ENCODE data around the gene CYTH2. TPM values are rescaled to one million over a fixed set of nuclear protein-coding genes. Genes with fewer than 3 reads are reported as not detected.

Gene CYTH2
- total and polyA plus RNA-seq, 2 experiments from 2014 or later = 41.1 to 60.4 TPM

GRCh38 chr19:48443256-48443655 lies 25.9 kb upstream of the CYTH2 start:
- Mint-ChIP-seq H3K4me1 (peaks cover 19% of the 10 kb centered on the region), H3K9me3 (no peaks in the 10 kb centered on the region), H3K36me3 (ENCODE audit: low read depth) (peaks cover 30% of the 10 kb centered on the region), H3K27ac (no peak overlapping the region), H3K27me3 (ENCODE audit: insufficient read depth, low read depth, poor library complexity) (peaks cover 23% of the 10 kb centered on the region), H3K4me3 (no peak overlapping the region)
- H4K20me1 ChIP-seq (replicated peaks; ENCODE audit: insufficient read depth) = peaks cover 10% of the 10 kb centered on the region
- H2AFZ ChIP-seq = no peak overlapping the region
- H3K36me3 ChIP-seq (ENCODE audit: insufficient read depth) = peaks cover 14% of the 10 kb centered on the region
- H3F3A ChIP-seq (replicated peaks; ENCODE audit: low read depth) = peaks cover 30% of the 10 kb centered on the region
- no peak for TF ChIP-seq ETS1 (IDR thresholded peaks at IDR 0.05)
- no peak for TF ChIP-seq STAT1 (IDR thresholded peaks at IDR 0.05; ENCODE audit: unreplicated experiment)
- no peak for TF ChIP-seq ZNF462 (CRISPR knock-in tag; IDR thresholded peaks at IDR 0.05)
- TF ChIP-seq CREB1 (CRISPR knock-in tag; IDR thresholded peaks at IDR 0.05; ENCODE audit: low read depth) = no peak
- no peak for TF ChIP-seq REST (IDR thresholded peaks at IDR 0.05; ENCODE audit: unreplicated experiment)
- TF ChIP-seq POLR2AphosphoS5 (IDR thresholded peaks at IDR 0.05; ENCODE audit: low read depth) = no peak
- TF ChIP-seq ZNF331 (CRISPR knock-in tag; IDR thresholded peaks at IDR 0.05; ENCODE audit: low read depth) = no peak
- no peak for TF ChIP-seq JUNB (IDR thresholded peaks at IDR 0.05; ENCODE audit: unreplicated experiment)
- no peak for TF ChIP-seq ZNF114 (CRISPR knock-in tag; IDR thresholded peaks at IDR 0.05)
- TF ChIP-seq CTCF (conservative IDR thresholded peaks at IDR 0.05; ENCODE audit: low read depth in 2 of 2) = no peak
- no peak for TF ChIP-seq EZH2phosphoT487 (IDR thresholded peaks at IDR 0.05; ENCODE audit: unreplicated experiment)
- no peak for TF ChIP-seq NANOG (IDR thresholded peaks at IDR 0.05; ENCODE audit: borderline replicate concordance)
- peaks cover 22% of the 10 kb centered on the region for H3K79me2 ChIP-seq (replicated peaks; ENCODE audit: insufficient read depth)
- peak overlapping the region; percentile 67; the same call in 1 of the 2 replicates for H3K4me2 ChIP-seq
- H3K27ac ChIP-seq (ENCODE audit: low read depth) = no peak overlapping the region
- DNase-seq (ENCODE audit: low spot score) (peak; percentile 62), ATAC-seq (no peak; the same call in 2 of the 3 replicates)
- H3K4me1 ChIP-seq (ENCODE audit: insufficient read depth) = peaks cover 22% of the 10 kb centered on the region
- peak overlapping the region; percentile 44; the same call in 1 of the 2 replicates for H3K4me3 ChIP-seq
- H3K27me3 ChIP-seq (ENCODE audit: insufficient read depth) = peaks cover 30% of the 10 kb centered on the region
- H3K9me2 ChIP-seq (ENCODE audit: insufficient read depth) = no peaks in the 10 kb centered on the region

Data from GM23338 (cell line).